Liver (tissue), 9 donors: ENCODE results near the gene C16orf89. TPM values are rescaled to one million over a fixed set of nuclear protein-coding genes. Genes with fewer than 3 reads are reported as not detected.

Source experiments
- DNase-seq: peaks from one replicate; pipeline ENCODE4 v3.0.0-alpha.2; 2017; ENCODE audit warnings: low spot score
- H3K27ac ChIP-seq, 2 donors: one replicate each; pipeline ENCODE4 v1.7.0; 2013; ENCODE audit warnings: inconsistent platforms in 2 of 2, low read length in 2 of 2, control low read depth in 1 of 2, low read depth in 1 of 2, mild to moderate bottlenecking in 1 of 2
- H3K27me3 ChIP-seq, 4 donors: one replicate each; pipeline versions ENCODE4 v1.6.1 to v1.7.0; 2013; ENCODE audit warnings: low read length in 3 of 4, inconsistent platforms in 1 of 4, mild to moderate bottlenecking in 1 of 4, moderate library complexity in 1 of 4; ENCODE audit not compliant: control insufficient read depth in 4 of 4, insufficient read depth in 4 of 4
- H3K36me3 ChIP-seq, 4 donors: one replicate each; pipeline versions ENCODE4 v1.6.1 to v1.7.0; 2013; ENCODE audit warnings: low read length in 3 of 4, mild to moderate bottlenecking in 3 of 4, low read depth in 1 of 4, moderate library complexity in 1 of 4; ENCODE audit not compliant: control insufficient read depth in 4 of 4, insufficient read depth in 3 of 4
- H3K4me1 ChIP-seq, 4 donors: one replicate each; pipeline versions ENCODE4 v1.6.1 to v1.7.0; 2013; ENCODE audit warnings: low read length in 3 of 4, mild to moderate bottlenecking in 3 of 4, moderate library complexity in 1 of 4; ENCODE audit not compliant: control insufficient read depth in 4 of 4, insufficient read depth in 4 of 4
- H3K4me3 ChIP-seq, 3 donors: one replicate each; pipeline versions ENCODE4 v1.6.1 to v1.7.0; 2013; ENCODE audit warnings: low read length in 3 of 3, control low read depth in 1 of 3, low read depth in 1 of 3, mild to moderate bottlenecking in 1 of 3
- H3K9ac ChIP-seq, 2 donors: one replicate each; pipeline ENCODE4 v1.7.0; 2013; ENCODE audit warnings: low read length in 2 of 2, mild to moderate bottlenecking in 2 of 2, moderate library complexity in 2 of 2, control low read depth in 1 of 2, low read depth in 1 of 2
- H3K9me3 ChIP-seq, 4 donors: one replicate each; pipeline versions ENCODE4 v1.6.1 to v1.7.0; 2013; ENCODE audit warnings: low read length in 3 of 4; ENCODE audit not compliant: control insufficient read depth in 4 of 4
- ATF3 ChIP-seq: IDR thresholded peaks from 2 replicates; pipeline ENCODE4 v1.6.1; 2016; ENCODE audit warnings: antibody characterized with exemption
- CTCF ChIP-seq: fragments of 150-350 bp; IDR thresholded peaks from 2 replicates; pipeline ENCODE4 v1.5.1; 2017; ENCODE audit warnings: improper control_type of control experiment, low read depth, low read length; ENCODE audit not compliant: missing input control
- EGR1 ChIP-seq, 2 donors: IDR thresholded peaks; 2 replicates each; pipeline ENCODE4 v1.6.1; 2016 to 2018; ENCODE audit warnings: antibody characterized with exemption in 2 of 2, low read depth in 2 of 2
- FOXA1 ChIP-seq: IDR thresholded peaks from 2 replicates; pipeline ENCODE4 v1.6.1; 2016; ENCODE audit warnings: antibody characterized with exemption
- FOXA2 ChIP-seq: IDR thresholded peaks from 2 replicates; pipeline ENCODE4 v1.6.1; 2016; ENCODE audit warnings: antibody characterized with exemption
- GABPA ChIP-seq, 2 donors: IDR thresholded peaks in 1 of 2; conservative IDR thresholded peaks in 1 of 2; 2 replicates each; pipeline ENCODE4 v1.6.1; 2016; ENCODE audit warnings: antibody characterized with exemption in 2 of 2, mild to moderate bottlenecking in 1 of 2, moderate library complexity in 1 of 2
- HNF4A ChIP-seq, 2 donors: conservative IDR thresholded peaks; 2 replicates each; pipeline ENCODE4 v1.6.1; 2016; ENCODE audit warnings: antibody characterized with exemption in 2 of 2, mild to moderate bottlenecking in 2 of 2
- HNF4G ChIP-seq: IDR thresholded peaks from 2 replicates; pipeline ENCODE4 v1.6.1; 2016; ENCODE audit warnings: antibody characterized with exemption
- JUND ChIP-seq, 2 donors: IDR thresholded peaks; 2 replicates each; pipeline ENCODE4 v1.6.1; 2016; ENCODE audit warnings: antibody characterized with exemption in 2 of 2
- MAX ChIP-seq: IDR thresholded peaks from 2 replicates; pipeline ENCODE4 v1.6.1; 2016; ENCODE audit warnings: antibody characterized with exemption
- NR2F2 ChIP-seq: IDR thresholded peaks from 2 replicates; pipeline ENCODE4 v1.6.1; 2016; ENCODE audit warnings: antibody characterized with exemption
- RAD21 ChIP-seq, 2 donors: IDR thresholded peaks; 2 replicates each; pipeline ENCODE4 v1.6.1; 2016; ENCODE audit warnings: antibody characterized with exemption in 2 of 2, mild to moderate bottlenecking in 2 of 2
- REST ChIP-seq: IDR thresholded peaks from 2 replicates; pipeline ENCODE4 v1.6.1; 2016; ENCODE audit warnings: antibody characterized with exemption, mild to moderate bottlenecking
- RXRA ChIP-seq, 2 donors: IDR thresholded peaks; 2 replicates each; pipeline ENCODE4 v1.6.1; 2017 to 2018; ENCODE audit warnings: antibody characterized with exemption in 2 of 2, mild to moderate bottlenecking in 1 of 2
- SP1 ChIP-seq: IDR thresholded peaks from 2 replicates; pipeline ENCODE4 v1.6.1; 2018; ENCODE audit warnings: antibody characterized with exemption, mild to moderate bottlenecking
- TAF1 ChIP-seq: conservative IDR thresholded peaks from 2 replicates; pipeline ENCODE4 v1.6.1; 2016; ENCODE audit warnings: antibody characterized with exemption, mild to moderate bottlenecking
- YY1 ChIP-seq: IDR thresholded peaks from 2 replicates; pipeline ENCODE4 v1.6.1; 2016; ENCODE audit warnings: antibody characterized with exemption, mild to moderate bottlenecking
- ZBTB33 ChIP-seq: IDR thresholded peaks from 2 replicates; pipeline ENCODE4 v1.6.1; 2016; ENCODE audit warnings: antibody characterized with exemption
- WGBS: extraction: QIAGEN DNeasy Blood & Tissue Kit; methylation state at CpG from one replicate; pipeline ENCODE4 v1.1.7; 2013; 5-methylcytosine and 5-hydroxymethylcytosine counted together
- polyA plus RNA-seq, 2 donors: library from polyadenylated mRNA; stranded (reverse) in 1 of 2; unstranded in 1 of 2; fragments of 200-250 nt in 1 of 2; fragments of >200 nt in 1 of 2; fragmentation: Nextera tagmentation in 1 of 2; extraction: Ambion mirVana in 1 of 2; gene quantifications; one replicate each; pipeline versions ENCODE4 v1.2.1 to v1.2.3, GENCODE V29; 2013 to 2015
- total RNA-seq, 2 donors: library from RNA; depleted of rRNA; stranded (reverse); fragments of >200 nt; gene quantifications; one replicate each; pipeline ENCODE4 v1.2.3, GENCODE V29; 2014
- donor health status: healthy.
- donor health status: healthy.
- donor health status: healthy.
- donor health status: healthy.
- donor health status: healthy.

C16orf89 gene
- total and polyA plus RNA-seq, 4 donors = 0.25 to 0.61 TPM; not detected in 2

GRCh38 chr16:5027086-5027485 lies 38.7 kb downstream of the C16orf89 start:
- no peak overlapping the region for H3K4me3 ChIP-seq
- DNase-seq = no peak
- H3K27ac ChIP-seq = no peak overlapping the region
- no peaks in the 10 kb centered on the region for H3K27me3 ChIP-seq
- WGBS = 87% methylated on average over 7 of the region's 7 CpGs
- peaks cover 0 to 4% (median 3%) of the 10 kb centered on the region in 4 donors for H3K4me1 ChIP-seq
- no peak for TF ChIP-seq ATF3
- no peak for TF ChIP-seq TAF1
- TF ChIP-seq JUND (IDR thresholded peaks at IDR 0.05) = no peak
- no peak for TF ChIP-seq GABPA (IDR thresholded peaks at IDR 0.05 in 1 of 2, conservative IDR thresholded peaks at IDR 0.05 in 1 of 2)
- no peak for TF ChIP-seq NR2F2
- TF ChIP-seq YY1 = no peak
- no peak for TF ChIP-seq CTCF
- no peak for TF ChIP-seq FOXA2
- no peak for TF ChIP-seq SP1
- TF ChIP-seq EGR1 (IDR thresholded peaks at IDR 0.05; ENCODE audit: low read depth in 2 of 2) = no peak
- peaks cover 0 to 7% (median 3%) of the 10 kb centered on the region in 4 donors for H3K36me3 ChIP-seq
- H3K9me3 ChIP-seq = no peaks in the 10 kb centered on the region
- H3K9ac ChIP-seq = no peak overlapping the region

GRCh38 chr16:5026664-5027063 lies 39.1 kb downstream of the C16orf89 start:
- H3K4me1 ChIP-seq = peaks cover 0 to 4% (median 3%) of the 10 kb centered on the region in 4 donors
- peaks cover 0 to 7% (median 3%) of the 10 kb centered on the region in 4 donors for H3K36me3 ChIP-seq
- H3K27ac ChIP-seq = no peak overlapping the region
- DNase-seq = no peak
- 94% methylated on average over 8 of the region's 8 CpGs for WGBS
- H3K4me3 ChIP-seq = no peak overlapping the region
- TF ChIP-seq ZBTB33 = no peak
- no peak for TF ChIP-seq SP1
- TF ChIP-seq HNF4A (conservative IDR thresholded peaks at IDR 0.05) = no peak
- TF ChIP-seq ATF3 = no peak
- TF ChIP-seq RXRA (IDR thresholded peaks at IDR 0.05) = no peak
- no peak for TF ChIP-seq NR2F2
- TF ChIP-seq RAD21 (IDR thresholded peaks at IDR 0.05) = no peak
- no peak for TF ChIP-seq FOXA1
- no peak for TF ChIP-seq HNF4G
- no peak for TF ChIP-seq TAF1
- TF ChIP-seq YY1 = no peak
- no peak for TF ChIP-seq EGR1 (IDR thresholded peaks at IDR 0.05; ENCODE audit: low read depth in 2 of 2)
- no peak for TF ChIP-seq MAX
- TF ChIP-seq REST = no peak
- TF ChIP-seq JUND (IDR thresholded peaks at IDR 0.05) = no peak
- no peak for TF ChIP-seq GABPA (IDR thresholded peaks at IDR 0.05 in 1 of 2, conservative IDR thresholded peaks at IDR 0.05 in 1 of 2)
- no peak for TF ChIP-seq CTCF
- no peak for TF ChIP-seq FOXA2
- H3K27me3 ChIP-seq = no peaks in the 10 kb centered on the region
- no peak overlapping the region for H3K9ac ChIP-seq
- no peaks in the 10 kb centered on the region for H3K9me3 ChIP-seq
